Activated CD4-positive, alpha-beta memory T cell treated with anti-CD3 and anti-CD28 coated beads, Interleukin-2, amount 10 ng/mL, durations not matched to agents 7 days and 5 days (primary cell): Measurements from ENCODE around the gene CDH5. TPM values are rescaled to one million over a fixed set of nuclear protein-coding genes. Genes with fewer than 3 reads are reported as not detected.

ENCODE experiments used
- CTCF ChIA-PET: fragments of 350-600 bp; sonication (Branson Sonifier 250); formaldehyde crosslinking; loops from one replicate; lab custom pipeline; 2021; ENCODE audit warnings: antibody characterized with exemption, inconsistent platforms; lab: Charles Lee
- POLR2A ChIA-PET: fragments of 350-600 bp; sonication (Branson Sonifier 250); formaldehyde crosslinking; loops from one replicate; lab custom pipeline; 2021; ENCODE audit warnings: antibody characterized with exemption; lab: Charles Lee
- DNase-seq: peaks from one replicate; pipeline ENCODE4 v3.0.0-alpha.2; 2020
- H3K27ac Mint-ChIP-seq: one replicate; pipeline ENCODE4 v1.8.0; 2021; ENCODE audit warnings: mild to moderate bottlenecking, mixed read lengths
- H3K27me3 Mint-ChIP-seq: one replicate; pipeline ENCODE4 v1.8.0; 2021; ENCODE audit warnings: mixed read lengths
- H3K36me3 Mint-ChIP-seq: one replicate; pipeline ENCODE4 v1.8.0; 2021; ENCODE audit warnings: low read depth, mixed read lengths
- H3K4me1 Mint-ChIP-seq: one replicate; pipeline ENCODE4 v1.8.0; 2021; ENCODE audit warnings: mixed read lengths
- H3K4me3 Mint-ChIP-seq: one replicate; pipeline ENCODE4 v1.8.0; 2021; ENCODE audit warnings: mild to moderate bottlenecking, mixed read lengths
- H3K9me3 Mint-ChIP-seq: one replicate; pipeline ENCODE4 v1.8.0; 2021; ENCODE audit warnings: mixed read lengths
- total RNA-seq, 2 experiments: library from RNA; stranded (reverse); gene quantifications; one replicate each; pipeline ENCODE4 v1.2.3, GENCODE V29; 2021

Gene CDH5
- total RNA-seq, 2 experiments from 2014 or later, result not detected

- no peak for DNase-seq
- Mint-ChIP-seq H3K4me3 (no peak overlapping the region), H3K36me3 (no peaks in the 10 kb centered on the region), H3K4me1 (peaks cover 6% of the 10 kb centered on the region), H3K27ac (no peak overlapping the region), H3K9me3 (no peaks in the 10 kb centered on the region), H3K27me3 (peaks cover 50% of the 10 kb centered on the region)
- POLR2A ChIA-PET, result no interaction called here
- CTCF ChIA-PET, result interaction anchor here (0.6 to 3.8 kb wide), 12 partner anchors 10 to 293 kb away, joined by 3 to 37 read pairs (median 5); partner anchors contain the start of gene CDH5
Measured at GRCh38 chr16:66358231-66358630, 8.3 kb upstream of the CDH5 start.

- ChIA-PET POLR2A (no interaction called here), CTCF (interaction anchor here (1.1 to 3.8 kb wide), 3 partner anchors 9 to 237 kb away, joined by 3 to 37 read pairs (median 21); partner anchors contain the start of gene CDH5)
- H3K27ac Mint-ChIP-seq, result no peak overlapping the region
- H3K36me3 Mint-ChIP-seq, result no peaks in the 10 kb centered on the region
- DNase-seq, result no peak
- H3K4me3 Mint-ChIP-seq, result no peak overlapping the region
- peaks cover 6% of the 10 kb centered on the region for H3K4me1 Mint-ChIP-seq
- H3K9me3 Mint-ChIP-seq, result no peaks in the 10 kb centered on the region
- peaks cover 54% of the 10 kb centered on the region for H3K27me3 Mint-ChIP-seq
Measured at GRCh38 chr16:66359012-66359411, 7.5 kb upstream of the CDH5 start.

- ChIA-PET POLR2A (no interaction called here), CTCF (no interaction called here)
- H3K4me1 Mint-ChIP-seq, result peaks cover 6% of the 10 kb centered on the region
- DNase-seq, result no peak
- no peak overlapping the region for H3K4me3 Mint-ChIP-seq
- no peaks in the 10 kb centered on the region for H3K36me3 Mint-ChIP-seq
- H3K27ac Mint-ChIP-seq, result no peak overlapping the region
- no peaks in the 10 kb centered on the region for H3K9me3 Mint-ChIP-seq
- peaks cover 54% of the 10 kb centered on the region for H3K27me3 Mint-ChIP-seq
Measured at GRCh38 chr16:66359811-66360608, 6.5 kb upstream of the CDH5 start.

- CTCF ChIA-PET, result no interaction called here
Measured at GRCh38 chr16:66360624-66361324, 5.7 kb upstream of the CDH5 start.

GRCh38 chr16:66361604-66362135 is 4.8 kb upstream of the CDH5 start:
- H3K9me3 Mint-ChIP-seq, result no peaks in the 10 kb centered on the region
- POLR2A ChIA-PET, result no interaction called here
- no peak overlapping the region for H3K4me3 Mint-ChIP-seq
- peaks cover 6% of the 10 kb centered on the region for H3K4me1 Mint-ChIP-seq
- CTCF ChIA-PET, result no interaction called here
- H3K27ac Mint-ChIP-seq, result no peak overlapping the region
- DNase-seq, result no peak
- H3K36me3 Mint-ChIP-seq, result no peaks in the 10 kb centered on the region
- H3K27me3 Mint-ChIP-seq, result peaks cover 58% of the 10 kb centered on the region

More at GRCh38 chr16:66360624-66361324, 5.7 kb upstream of the CDH5 start:
- Mint-ChIP-seq H3K9me3 (no peaks in the 10 kb centered on the region), H3K27me3 (peaks cover 60% of the 10 kb centered on the region), H3K27ac (no peak overlapping the region), H3K4me1 (peaks cover 6% of the 10 kb centered on the region), H3K36me3 (no peaks in the 10 kb centered on the region), H3K4me3 (no peak overlapping the region)
- DNase-seq, result no peak
- POLR2A ChIA-PET, result no interaction called here

GRCh38 chr16:66363211-66363777 is 3.2 kb upstream of the CDH5 start:
- H3K4me1 Mint-ChIP-seq, result peaks cover 7% of the 10 kb centered on the region
- POLR2A ChIA-PET, result no interaction called here
- H3K27me3 Mint-ChIP-seq, result peaks cover 52% of the 10 kb centered on the region
- DNase-seq, result no peak
- CTCF ChIA-PET, result interaction anchor here (1.0 kb wide), 1 partner anchor 9 kb away, joined by 3 read pairs; no protein-coding TSS in a partner anchor
- H3K4me3 Mint-ChIP-seq, result no peak overlapping the region
- H3K9me3 Mint-ChIP-seq, result no peaks in the 10 kb centered on the region
- no peaks in the 10 kb centered on the region for H3K36me3 Mint-ChIP-seq
- no peak overlapping the region for H3K27ac Mint-ChIP-seq

GRCh38 chr16:66364117-66364958 is 2.2 kb upstream of the CDH5 start:
- peaks cover 47% of the 10 kb centered on the region for H3K27me3 Mint-ChIP-seq

GRCh38 chr16:66364959-66365306 is 1.6 kb upstream of the CDH5 start:
- no peaks in the 10 kb centered on the region for H3K36me3 Mint-ChIP-seq
- CTCF ChIA-PET, result interaction anchor here (0.6 to 8.2 kb wide), 2 partner anchors 8 to 23 kb away, joined by 4 to 37 read pairs; no protein-coding TSS in a partner anchor
- no peaks in the 10 kb centered on the region for H3K9me3 Mint-ChIP-seq
- H3K27ac Mint-ChIP-seq, result no peak overlapping the region
- POLR2A ChIA-PET, result no interaction called here
- H3K4me1 Mint-ChIP-seq, result peaks cover 17% of the 10 kb centered on the region
- H3K4me3 Mint-ChIP-seq, result no peak overlapping the region
- no peak for DNase-seq
- H3K27me3 Mint-ChIP-seq, result peaks cover 44% of the 10 kb centered on the region

More at GRCh38 chr16:66364117-66364958, 2.2 kb upstream of the CDH5 start:
- ChIA-PET POLR2A (no interaction called here), CTCF (interaction anchor here (0.6 to 8.2 kb wide), 3 partner anchors 7 to 23 kb away, joined by 3 to 37 read pairs (median 4); no protein-coding TSS in a partner anchor)
- Mint-ChIP-seq H3K27ac (no peak overlapping the region), H3K4me1 (peaks cover 17% of the 10 kb centered on the region), H3K36me3 (no peaks in the 10 kb centered on the region), H3K9me3 (no peaks in the 10 kb centered on the region), H3K4me3 (no peak overlapping the region)
- no peak for DNase-seq

GRCh38 chr16:66365651-66366050 is 840 bp upstream of the CDH5 start:
- ChIA-PET CTCF (interaction anchor here (1.6 to 8.2 kb wide), 2 partner anchors 8 to 39 kb away, joined by 3 to 37 read pairs; no protein-coding TSS in a partner anchor), POLR2A (no interaction called here)
- no peaks in the 10 kb centered on the region for H3K9me3 Mint-ChIP-seq
- no peak overlapping the region for H3K27ac Mint-ChIP-seq
- H3K4me3 Mint-ChIP-seq, result no peak overlapping the region
- no peaks in the 10 kb centered on the region for H3K36me3 Mint-ChIP-seq
- peaks cover 13% of the 10 kb centered on the region for H3K4me1 Mint-ChIP-seq
- H3K27me3 Mint-ChIP-seq, result peaks cover 40% of the 10 kb centered on the region
- no peak for DNase-seq

- ChIA-PET POLR2A (no interaction called here), CTCF (interaction anchor here (0.8 to 8.2 kb wide), 2 partner anchors 11 to 26 kb away, joined by 4 to 37 read pairs; no protein-coding TSS in a partner anchor)
- Mint-ChIP-seq H3K27ac (no peak overlapping the region), H3K4me3 (no peak overlapping the region), H3K36me3 (no peaks in the 10 kb centered on the region), H3K9me3 (no peaks in the 10 kb centered on the region), H3K4me1 (peaks cover 10% of the 10 kb centered on the region), H3K27me3 (peaks cover 21% of the 10 kb centered on the region)
- DNase-seq, result no peak
Measured at GRCh38 chr16:66367968-66368891, 1.7 kb downstream of the CDH5 start.

GRCh38 chr16:66369055-66369592 is 2.6 kb downstream of the CDH5 start:
- ChIA-PET CTCF (interaction anchor here (1.5 to 8.2 kb wide), 2 partner anchors 12 to 25 kb away, joined by 4 to 37 read pairs; no protein-coding TSS in a partner anchor), POLR2A (no interaction called here)
- Mint-ChIP-seq H3K4me1 (peaks cover 10% of the 10 kb centered on the region), H3K27ac (no peak overlapping the region), H3K4me3 (no peak overlapping the region), H3K9me3 (no peaks in the 10 kb centered on the region), H3K36me3 (no peaks in the 10 kb centered on the region), H3K27me3 (peaks cover 15% of the 10 kb centered on the region)
- DNase-seq, result no peak
